H1 (cell line): ENCODE results near the gene MAPK8IP2. TPM values are rescaled to one million over a fixed set of nuclear protein-coding genes. Genes with fewer than 3 reads are reported as not detected.

ENCODE experiments used
- CTCF ChIA-PET: fragments of 300-600 bp; sonication (Branson Sonifier 250); formaldehyde crosslinking; loops from one replicate; lab custom pipeline; 2021; ENCODE audit not compliant: partially characterized antibody; lab: Charles Lee
- POLR2A ChIA-PET: fragments of 300-600 bp; sonication (Branson Sonifier 250); formaldehyde crosslinking; loops from one replicate; lab custom pipeline; 2021; ENCODE audit warnings: inconsistent platforms; ENCODE audit not compliant: partially characterized antibody; lab: Charles Lee
- DNase-seq, 2 experiments: peaks; one replicate each; pipeline versions ENCODE4 v3.0.0 to v3.0.0-alpha.2; 2010 to 2022; ENCODE audit warnings: low spot score in 2 of 2, low read depth in 1 of 2, mixed read lengths in 1 of 2
- FAIRE-seq: peaks from 2 replicates; lab custom pipeline; 2011; peaks lifted over from hg19 to GRCh38; lab: Jason Lieb, UNC
- H2AFZ ChIP-seq: 2 replicates; pipeline ENCODE4 v1.8.1; 2012; ENCODE audit warnings: low read length, inconsistent platforms
- H2AK5ac ChIP-seq: 2 replicates; pipeline ENCODE4 v1.6.1; 2013; ENCODE audit warnings: low read depth, low read length
- H2BK120ac ChIP-seq: replicated peaks from 2 replicates; pipeline ENCODE3; 2013; ENCODE audit warnings: low read depth, low read length, inconsistent platforms
- H2BK12ac ChIP-seq: 2 replicates; pipeline ENCODE4 v1.6.1; 2013; ENCODE audit warnings: low read depth, low read length
- H2BK15ac ChIP-seq: 2 replicates; pipeline ENCODE4 v1.6.1; 2013; ENCODE audit warnings: low read length
- H2BK20ac ChIP-seq: 2 replicates; pipeline ENCODE4 v1.6.1; 2013; ENCODE audit warnings: low read length
- H2BK5ac ChIP-seq: 2 replicates; pipeline ENCODE4 v1.6.1; 2013; ENCODE audit warnings: low read depth, low read length
- H3K14ac ChIP-seq: 2 replicates; pipeline ENCODE4 v1.6.1; 2013; ENCODE audit warnings: inconsistent platforms; ENCODE audit not compliant: insufficient read length
- H3K18ac ChIP-seq: 2 replicates; pipeline ENCODE4 v1.6.1; 2013; ENCODE audit warnings: low read length; ENCODE audit errors: extremely low read depth
- H3K23ac ChIP-seq: 2 replicates; pipeline ENCODE4 v1.6.1; 2013; ENCODE audit warnings: inconsistent platforms; ENCODE audit not compliant: insufficient read length
- H3K23me2 ChIP-seq: 2 replicates; pipeline ENCODE4 v1.6.1; 2013; ENCODE audit warnings: low read depth, low read length
- H3K27ac ChIP-seq: 2 replicates; pipeline ENCODE4 v1.6.1; 2011; ENCODE audit warnings: low read depth, low read length, inconsistent platforms
- H3K27me3 ChIP-seq, 4 experiments: replicated peaks in 1 of 4; 1 replicate in 1 of 4; 2 replicates in 3 of 4; pipeline versions ENCODE4 v1.6.1 to v1.8.1; 2011 to 2013; ENCODE audit warnings: low read length in 3 of 4, mild to moderate bottlenecking in 3 of 4, inconsistent platforms in 2 of 4, mixed read lengths in 2 of 4, moderate library complexity in 1 of 4; ENCODE audit not compliant: control insufficient read depth in 3 of 4, insufficient read depth in 3 of 4; ENCODE audit errors: extremely low read depth in 1 of 4
- H3K36me3 ChIP-seq, 4 experiments: 2 replicates each; pipeline versions ENCODE4 v1.6.1 to v1.8.1; 2011 to 2013; ENCODE audit warnings: mild to moderate bottlenecking in 4 of 4, low read length in 3 of 4, moderate library complexity in 2 of 4, control low read depth in 1 of 4, inconsistent platforms in 1 of 4; ENCODE audit not compliant: insufficient read depth in 4 of 4, control insufficient read depth in 2 of 4
- H3K4ac ChIP-seq: replicated peaks from 2 replicates; pipeline ENCODE3; 2013; ENCODE audit warnings: low read length, low read depth, mixed read lengths, inconsistent platforms; ENCODE audit not compliant: insufficient read length
- H3K4me1 ChIP-seq, 4 experiments: replicated peaks in 1 of 4; 1 replicate in 1 of 4; 2 replicates in 3 of 4; pipeline versions ENCODE4 v1.6.1 to v1.8.1; 2011 to 2013; ENCODE audit warnings: low read length in 3 of 4, inconsistent platforms in 2 of 4, mixed read lengths in 1 of 4; ENCODE audit not compliant: insufficient read depth in 4 of 4, control insufficient read depth in 3 of 4
- H3K4me2 ChIP-seq, 2 experiments: 2 replicates each; pipeline versions ENCODE4 v1.6.1 to v1.8.1; 2011 to 2013; ENCODE audit warnings: low read depth in 2 of 2, low read length in 2 of 2, control low read depth in 1 of 2, inconsistent platforms in 1 of 2, mild to moderate bottlenecking in 1 of 2; ENCODE audit not compliant: insufficient read depth in 1 of 2
- H3K4me3 ChIP-seq, 4 experiments: fragments of 200-600, 300-600 bp in 1 of 4; sonication (generic), shearing (Covaris generic), sonication (Bioruptor Twin) in 1 of 4; 2 replicates each; pipeline versions ENCODE4 v1.5.1 to v1.8.1; 2011 to 2016; ENCODE audit warnings: low read length in 4 of 4, low read depth in 3 of 4, control low read depth in 2 of 4, inconsistent platforms in 2 of 4, mild to moderate bottlenecking in 2 of 4, mixed read lengths in 1 of 4, moderate library complexity in 1 of 4; ENCODE audit not compliant: insufficient read depth in 2 of 4; ENCODE audit errors: extremely low read depth in 1 of 4
- H3K56ac ChIP-seq: replicated peaks from 2 replicates; pipeline ENCODE3; 2013; ENCODE audit warnings: low read depth, mild to moderate bottlenecking, mixed read lengths, low read length, inconsistent platforms; ENCODE audit not compliant: insufficient read length
- H3K79me1 ChIP-seq: 2 replicates; pipeline ENCODE4 v1.6.1; 2013; ENCODE audit warnings: low read depth, low read length, control low read depth
- H3K79me2 ChIP-seq, 2 experiments: 2 replicates each; pipeline versions ENCODE4 v1.6.1 to v1.8.1; 2012 to 2013; ENCODE audit warnings: low read length in 2 of 2, mild to moderate bottlenecking in 2 of 2, inconsistent platforms in 1 of 2; ENCODE audit not compliant: insufficient read depth in 2 of 2, control insufficient read depth in 1 of 2
- H3K9ac ChIP-seq, 4 experiments: replicated peaks in 1 of 4; 1 replicate in 1 of 4; 2 replicates in 3 of 4; pipeline versions ENCODE4 v1.6.1 to v1.8.1; 2011 to 2013; ENCODE audit warnings: low read depth in 3 of 4, low read length in 3 of 4, control low read depth in 2 of 4, mild to moderate bottlenecking in 2 of 4, moderate library complexity in 2 of 4, inconsistent platforms in 1 of 4; ENCODE audit errors: extremely low read depth in 1 of 4
- H3K9me3 ChIP-seq, 2 experiments: 2 replicates each; pipeline versions ENCODE4 v1.6.1 to v1.8.1; 2012 to 2013; ENCODE audit warnings: mild to moderate bottlenecking in 2 of 2, moderate library complexity in 2 of 2, control low read depth in 1 of 2, inconsistent platforms in 1 of 2, low read depth in 1 of 2, low read length in 1 of 2, mixed read lengths in 1 of 2; ENCODE audit not compliant: insufficient read depth in 2 of 2
- H4K20me1 ChIP-seq, 2 experiments: replicated peaks in 1 of 2; 2 replicates each; pipeline versions ENCODE3 to v1.8.1; 2011 to 2013; ENCODE audit warnings: inconsistent platforms in 2 of 2, low read length in 2 of 2, mild to moderate bottlenecking in 1 of 2; ENCODE audit not compliant: insufficient read depth in 2 of 2, control insufficient read depth in 1 of 2
- H4K5ac ChIP-seq: 2 replicates; pipeline ENCODE4 v1.6.1; 2013; ENCODE audit warnings: low read length, low read depth, mixed read lengths, inconsistent platforms; ENCODE audit not compliant: insufficient read length
- H4K8ac ChIP-seq: 2 replicates; pipeline ENCODE4 v1.8.0; 2013; ENCODE audit warnings: mild to moderate bottlenecking, moderate library complexity, low read length, inconsistent platforms; ENCODE audit not compliant: insufficient read depth; ENCODE audit errors: extremely low read depth
- H4K91ac ChIP-seq: replicated peaks from 2 replicates; pipeline ENCODE3; 2013; ENCODE audit warnings: low read length, mixed read lengths, inconsistent platforms; ENCODE audit not compliant: insufficient read length
- CTBP2 ChIP-seq: IDR thresholded peaks from 2 replicates; pipeline ENCODE4 v1.7.0; 2011; ENCODE audit warnings: borderline replicate concordance, mild to moderate bottlenecking, moderate library complexity, mixed read lengths, low read length; ENCODE audit not compliant: insufficient read depth, insufficient read length
- CTCF ChIP-seq, 3 experiments: IDR thresholded peaks; 1 replicate in 2 of 3; 2 replicates in 1 of 3; pipeline versions ENCODE4 v1.5.1 to v1.6.1; 2011; ENCODE audit warnings: low read length in 3 of 3, mild to moderate bottlenecking in 3 of 3, inconsistent platforms in 2 of 3, low read depth in 1 of 3, moderate library complexity in 1 of 3; ENCODE audit not compliant: insufficient read depth in 1 of 3; ENCODE audit errors: control extremely low read depth in 1 of 3
- EGR1 ChIP-seq: IDR thresholded peaks from 2 replicates; pipeline ENCODE4 v1.6.1; 2011; ENCODE audit warnings: low read depth, low read length, borderline replicate concordance
- GABPA ChIP-seq: IDR thresholded peaks from 2 replicates; pipeline ENCODE4 v1.6.1; 2011; ENCODE audit warnings: mild to moderate bottlenecking, low read length, moderate library complexity, borderline replicate concordance; ENCODE audit not compliant: insufficient read depth
- MAFK ChIP-seq: IDR thresholded peaks from 2 replicates; pipeline ENCODE4 v1.6.1; 2012; ENCODE audit warnings: low read depth, mild to moderate bottlenecking, improper control_type of control experiment, low read length
- SIN3A ChIP-seq, 2 experiments: IDR thresholded peaks in 1 of 2; conservative IDR thresholded peaks in 1 of 2; 2 replicates each; pipeline ENCODE4 v1.6.1; 2011 to 2012; ENCODE audit warnings: low read length in 2 of 2, improper control_type of control experiment in 1 of 2, low read depth in 1 of 2, mild to moderate bottlenecking in 1 of 2
- SRF ChIP-seq: IDR thresholded peaks from 2 replicates; pipeline ENCODE4 v1.6.1; 2011; ENCODE audit warnings: mild to moderate bottlenecking, low read depth, low read length, moderate library complexity
- WGBS, 2 experiments: shearing (Covaris generic) in 1 of 2; methylation state at CpG; one replicate each; pipeline versions ENCODE4 v1.1.6 to v1.1.7; 2013 to 2015; ENCODE audit warnings: low lambda C conversion rate in 2 of 2, mixed read lengths in 2 of 2, inconsistent platforms in 1 of 2, low coverage in 1 of 2, missing lambda C conversion rate in 1 of 2; ENCODE audit not compliant: insufficient replicate concordance in 2 of 2, insufficient coverage in 1 of 2, insufficient read length in 1 of 2; ENCODE audit errors: extremely low coverage in 1 of 2, missing lambda C conversion rate in 1 of 2; 5-methylcytosine and 5-hydroxymethylcytosine counted together
- polyA plus RNA-seq, 7 experiments: library from polyadenylated mRNA; depleted of rRNA in 3 of 7; stranded (reverse) in 5 of 7; unstranded in 2 of 7; fragments of >200 nt in 5 of 7; fragments of 200-250 nt in 2 of 7; gene quantifications; 1 replicate in 5 of 7; 2 replicates in 1 of 7; 4 replicates in 1 of 7; pipeline versions ENCODE4 v1.2.1 to v1.2.3, GENCODE V29; 2011 to 2013; ENCODE audit warnings: missing spikeins in 2 of 7, mixed read lengths in 2 of 7
- total RNA-seq: library from RNA; stranded (reverse); fragmentation: NEBNext Ultra II Directional; extraction: Animal tissue kit (Norgen Biotek cat#: 25700); gene quantifications from 2 replicates; pipeline ENCODE4 v1.2.1, GENCODE V29; 2021

MAPK8IP2 gene
- total and polyA plus RNA-seq, 2 of the 8 experiments (the other 6 are each of a cell fraction or from before 2014, with no cell fraction given): 1.5 to 5.5 TPM

- Histone ChIP-seq H3K9me3 (no peaks in the 10 kb centered on the region), H3K36me3 (no peaks in the 10 kb centered on the region), H3K4me3 (no peak overlapping the region), H3K4me1 (peaks cover 0 to 3% (median 0%) of the 10 kb centered on the region in 4 experiments; a peak in 2 of 7 replicates), H4K91ac (no peak overlapping the region), H4K5ac (no peak overlapping the region), H3K56ac (no peak overlapping the region), H3K4me2 (no peak overlapping the region; a peak in 1 of 4 replicates), H2BK20ac (no peak overlapping the region), H3K27ac (no peak overlapping the region), H2BK12ac (0 out of 2 replicates have a peak overlapping the region, but pooled peaks have one; percentile 19), H2BK15ac (peak overlapping the region; percentile 61; the same call in 1 of the 2 replicates), H4K8ac (no peak overlapping the region), H3K79me1 (no peaks in the 10 kb centered on the region), H2BK120ac (no peak overlapping the region), H3K23ac (no peak overlapping the region), H4K20me1 (no peaks in the 10 kb centered on the region), H3K9ac (no peak overlapping the region), H3K4ac (no peak overlapping the region), H2AFZ (no peak overlapping the region), H3K14ac (no peak overlapping the region), H3K79me2 (no peaks in the 10 kb centered on the region), H3K27me3 (peaks cover 0 to 5% (median 3%) of the 10 kb centered on the region in 4 experiments; a peak in 5 of 7 replicates), H2BK5ac (no peak overlapping the region), H3K18ac (no peak overlapping the region; the same call in 1 of the 2 replicates), H3K23me2 (peaks cover 3% of the 10 kb centered on the region; the same call in 1 of the 2 replicates), H2AK5ac (no peak overlapping the region)
- DNase-seq: no peak
- ChIA-PET CTCF (interaction anchor here (0.6 to 1.6 kb wide), 2 partner anchors 24 to 59 kb away, joined by 3 read pairs; no protein-coding TSS in a partner anchor), POLR2A (no interaction called here)
- no peak for FAIRE-seq
- WGBS, 2 experiments: 77% methylated on average over 9 of the region's 34 CpGs; no CpG with 5 or more reads in 1 of the 2 experiments
- TF ChIP-seq GABPA (no peak), CTBP2 (no peak), SIN3A (conservative IDR thresholded peaks at IDR 0.05 in 1 of 2, IDR thresholded peaks at IDR 0.05 in 1 of 2; ENCODE audit: low read depth in 1 of 2, low read length in 2 of 2) (no peak), MAFK (no peak), EGR1 (no peak), CTCF (IDR thresholded peaks at IDR 0.05; ENCODE audit: control extremely low read depth in 1 of 3, insufficient read depth in 1 of 3, low read depth in 1 of 3, low read length in 3 of 3) (no peak), SRF (no peak)
These were observed 38.9 kb upstream of the MAPK8IP2 start for GRCh38 chr22:50561401-50562358.
